GM19035 (cell line): ENCODE results near the gene ZNF469.

Experiments
- ATAC-seq: cut with Tn5 transposase; IDR thresholded peaks from one replicate; pipeline ENCODE4 v1.9.1; 2021; ENCODE audit not compliant: unreplicated experiment

ZNF469 gene

DNA sequence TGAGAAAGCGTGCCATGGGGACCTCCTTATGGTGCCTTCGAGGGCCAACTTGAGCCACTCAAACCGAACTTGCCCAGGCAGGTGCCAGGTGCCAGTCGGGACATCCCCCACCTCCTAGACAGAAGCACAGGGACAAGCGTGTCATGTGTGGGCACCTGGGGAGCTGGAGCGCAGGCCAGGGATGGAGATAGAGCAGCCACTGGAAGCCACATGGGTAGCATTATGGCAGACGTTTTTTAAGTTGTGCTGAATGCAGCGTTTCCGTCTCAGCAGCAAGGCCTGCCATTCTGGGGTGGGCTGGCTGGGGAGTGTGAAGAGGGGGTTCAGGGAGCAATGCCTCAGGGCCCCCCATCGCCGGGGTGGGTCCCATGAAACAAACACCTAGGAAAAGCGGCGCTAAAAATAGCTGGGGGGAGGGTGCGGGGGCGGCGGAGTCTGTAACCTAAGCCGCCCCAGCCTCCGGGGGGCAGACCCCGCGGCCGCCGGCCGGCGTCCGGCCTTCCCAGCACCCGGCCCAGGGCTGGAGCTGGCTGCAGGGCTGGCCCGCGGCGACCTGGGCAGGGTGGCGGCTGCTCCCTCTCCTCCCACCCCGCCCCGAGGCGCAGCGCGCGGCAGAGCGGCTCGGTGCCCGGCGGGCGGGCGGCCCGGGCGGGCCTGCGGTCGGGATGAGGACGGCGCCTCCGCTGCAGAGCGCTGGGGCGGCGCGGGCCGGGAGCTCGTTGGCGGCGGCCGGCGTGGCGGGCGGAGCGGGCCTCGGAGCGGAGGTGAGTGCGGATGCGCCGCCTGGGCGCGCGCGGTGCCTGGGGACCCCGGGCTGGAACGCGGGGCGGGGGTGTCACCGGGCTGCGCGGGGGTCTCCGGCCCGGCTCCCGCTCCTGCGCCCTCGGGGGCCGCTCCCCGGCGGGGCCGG, at the start of gene ZNF469:
Gene ZNF469 (plus strand): TSS at position 469 of the 910 bp plus-strand sequence. CDS start 44,512 bp downstream, outside the sequence.
- ATAC-seq, result no peak

- no peak for ATAC-seq
Measured at GRCh38 chr16:88333848-88334777, 48.6 kb upstream of the ZNF469 start.

GRCh38 chr16:88334778-88335720, 47.7 kb upstream of the ZNF469 start:
- ATAC-seq, result no peak

DNA sequence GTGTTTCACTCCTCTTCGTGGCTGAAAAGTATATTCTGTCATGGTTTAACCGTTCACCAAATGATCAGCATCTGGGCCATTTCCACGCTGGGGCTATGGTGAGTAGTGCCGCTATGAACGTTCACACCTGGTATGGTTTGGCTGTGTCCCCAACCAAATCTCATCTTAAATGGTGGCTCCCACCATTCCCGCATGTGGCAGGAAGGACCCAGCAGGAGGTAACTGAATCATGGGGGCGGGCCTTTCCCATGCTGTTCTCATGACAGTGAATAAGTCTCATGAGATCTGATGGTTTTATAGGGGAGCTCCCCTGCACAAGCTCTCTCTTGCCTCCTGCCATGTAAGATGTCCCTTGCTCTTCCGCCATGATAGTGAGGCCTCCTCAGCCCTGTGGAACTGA, 45.7 kb upstream of the ZNF469 start:
- ATAC-seq, result no peak

GRCh38 chr16:88337538-88337937, 45.2 kb upstream of the ZNF469 start:
- ATAC-seq, result no peak

- no peak for ATAC-seq
Measured at GRCh38 chr16:88338111-88338510, 44.6 kb upstream of the ZNF469 start.

DNA sequence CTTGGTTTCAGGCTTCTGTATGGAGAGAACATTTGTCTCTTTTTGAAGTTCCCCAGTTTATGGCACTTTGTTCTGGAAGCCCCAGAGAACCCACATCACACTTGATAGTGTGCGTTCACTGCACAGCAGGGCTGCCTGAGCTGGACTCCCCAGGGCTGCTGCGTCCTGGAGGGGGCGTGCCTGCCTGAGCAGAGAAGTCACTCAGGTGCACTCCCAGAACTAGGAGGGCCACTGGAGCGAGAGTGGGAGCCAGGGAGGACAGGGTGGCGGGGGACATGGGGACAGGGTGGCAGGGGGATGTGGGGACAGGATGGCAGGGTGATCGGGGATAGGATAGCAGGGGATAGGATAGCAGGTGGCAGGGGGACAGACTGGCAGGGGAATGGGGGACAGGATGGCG, 43.9 kb upstream of the ZNF469 start:
- no peak for ATAC-seq

- ATAC-seq, result no peak
Measured at GRCh38 chr16:88339930-88340754, 42.6 kb upstream of the ZNF469 start.

- ATAC-seq, result no peak
Measured at GRCh38 chr16:88340755-88341150, 42.0 kb upstream of the ZNF469 start.

- ATAC-seq, result no peak
Measured at GRCh38 chr16:88341551-88342290, 41.0 kb upstream of the ZNF469 start.

GRCh38 chr16:88342491-88342890, 40.3 kb upstream of the ZNF469 start:
- ATAC-seq, result no peak

- ATAC-seq, result no peak
Measured at GRCh38 chr16:88343271-88343791, 39.4 kb upstream of the ZNF469 start.

- no peak for ATAC-seq
Measured at GRCh38 chr16:88344411-88345030, 38.2 kb upstream of the ZNF469 start.

DNA sequence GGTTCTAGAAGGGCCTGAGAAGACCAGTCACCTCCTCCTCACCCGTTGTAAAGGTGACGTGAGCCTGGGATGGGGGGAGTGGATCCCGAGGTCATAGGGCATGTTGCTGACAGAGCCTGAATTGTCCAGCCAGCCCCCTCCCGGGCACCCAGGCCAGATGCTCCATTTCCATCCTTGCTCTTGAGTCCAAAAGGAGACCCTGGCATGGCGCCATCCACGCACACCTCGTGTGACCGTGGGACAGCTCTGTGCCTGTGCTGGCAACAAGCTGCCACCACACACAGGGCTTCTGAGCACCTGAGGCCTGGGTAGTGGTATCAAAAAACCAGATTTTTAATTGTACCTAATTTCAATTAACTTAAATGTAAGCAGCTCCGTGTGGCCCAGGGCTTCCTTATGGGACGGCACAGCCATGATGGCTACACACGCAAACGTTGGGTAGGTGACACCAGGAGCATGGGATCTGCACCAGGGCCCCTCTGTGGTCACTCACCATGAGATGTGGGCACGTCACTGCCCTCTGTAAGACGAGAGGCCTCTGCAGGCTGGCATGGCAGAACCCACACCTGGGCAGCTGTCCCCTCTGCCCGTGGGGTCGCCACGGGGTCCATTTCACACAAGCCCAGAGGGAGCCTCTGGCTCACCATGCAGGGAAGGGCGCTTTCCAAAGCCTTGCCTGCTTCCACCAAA, 37.6 kb upstream of the ZNF469 start:
- no peak for ATAC-seq

- no peak for ATAC-seq
Measured at GRCh38 chr16:88345721-88346560, 36.8 kb upstream of the ZNF469 start.

DNA sequence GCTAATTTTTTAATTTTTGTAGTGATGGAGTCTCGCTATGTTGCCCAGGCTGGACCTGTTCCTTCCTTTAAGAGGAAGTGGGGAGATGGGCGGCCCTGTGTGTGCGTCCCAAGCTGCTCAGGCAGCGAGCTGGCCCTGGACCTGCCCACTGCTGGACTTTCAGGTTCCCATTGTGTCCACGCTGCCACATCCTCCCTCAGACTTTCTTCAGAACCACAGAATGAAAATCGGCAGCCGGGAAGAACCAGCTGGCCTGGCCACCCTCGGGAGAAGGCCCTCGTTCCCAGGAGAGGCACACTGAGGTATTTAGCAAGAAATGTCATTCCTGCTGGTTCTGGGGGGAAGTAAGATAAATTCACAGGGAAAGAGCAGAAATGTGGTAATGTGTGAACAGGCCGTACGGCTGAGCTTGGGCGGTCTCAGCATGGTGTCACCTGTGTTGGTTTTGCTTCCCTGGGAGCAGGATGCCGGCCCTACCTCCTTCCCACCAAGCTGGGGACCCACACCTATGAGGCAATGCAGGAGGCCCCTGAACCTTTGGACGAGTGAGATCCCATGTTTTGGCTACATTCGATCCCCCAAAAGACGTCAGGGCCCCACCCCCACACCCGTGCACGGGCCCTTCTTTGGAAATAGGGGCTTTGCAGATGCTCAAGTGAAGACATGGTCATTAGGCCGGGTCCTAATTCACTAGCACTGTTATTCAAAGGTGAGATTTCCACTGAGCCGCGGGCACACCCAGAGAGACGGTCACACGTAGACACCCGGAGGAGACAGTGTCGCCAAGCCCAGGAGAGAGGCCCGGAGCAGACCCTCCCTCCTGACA, 35.9 kb upstream of the ZNF469 start:
- no peak for ATAC-seq
